Stimulated activated CD8-positive, alpha-beta memory T cell treated with anti-CD3 and anti-CD28 coated beads, Interleukin-4, amount 100 ng/mL, for 48 hours (primary cell): ENCODE measurements around the gene RNF207.

ENCODE experiments used
- DNase-seq: peaks from one replicate; pipeline ENCODE4 v3.0.0-alpha.2; 2020

Gene RNF207

GRCh38 chr1:6252374-6252710, 46.4 kb downstream of the RNF207 start:
- DNase-seq: no peak

DNA sequence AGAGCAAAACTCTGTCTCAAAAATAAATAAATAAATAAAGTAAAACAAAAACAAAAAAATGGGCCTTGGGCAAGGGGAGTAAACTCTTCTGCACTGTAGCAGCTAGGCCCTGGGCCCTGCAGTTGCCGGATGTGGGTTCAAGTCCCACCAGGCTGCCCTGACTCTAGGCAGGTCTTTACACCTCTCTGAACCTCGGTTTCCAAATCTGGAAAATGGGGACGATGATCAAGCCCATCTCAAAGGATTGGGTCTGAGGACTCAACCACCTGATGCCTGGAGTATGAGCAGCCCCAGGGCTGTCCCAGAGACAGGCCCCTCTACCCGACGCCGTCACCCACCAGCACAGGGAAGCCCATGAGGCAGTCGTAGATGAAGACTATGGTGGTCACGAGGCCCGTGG, 47.5 kb downstream of the RNF207 start:
- no peak for DNase-seq

DNA sequence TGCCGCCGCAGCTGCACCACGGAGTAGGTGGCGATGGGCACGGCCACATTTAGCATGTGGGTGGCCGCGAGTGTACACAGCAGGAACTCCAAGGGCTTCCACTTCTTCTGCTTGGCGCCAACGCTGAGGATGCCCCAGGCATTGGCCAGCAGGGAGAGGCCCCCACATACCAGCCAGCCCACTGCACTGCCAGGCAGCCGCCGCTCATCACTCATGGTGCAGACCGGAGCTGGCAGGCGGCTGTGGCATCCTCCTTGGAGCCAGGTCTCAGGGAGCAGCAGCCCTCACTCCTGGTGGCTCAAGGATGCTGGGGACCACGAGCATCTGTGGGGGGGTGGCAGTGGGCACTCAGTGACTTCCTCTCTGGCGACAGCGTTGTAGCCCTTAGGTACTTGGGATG, 48.8 kb downstream of the RNF207 start:
- no peak for DNase-seq

- DNase-seq: no peak
Measured at GRCh38 chr1:6256645-6257044, 50.7 kb downstream of the RNF207 start.

DNA sequence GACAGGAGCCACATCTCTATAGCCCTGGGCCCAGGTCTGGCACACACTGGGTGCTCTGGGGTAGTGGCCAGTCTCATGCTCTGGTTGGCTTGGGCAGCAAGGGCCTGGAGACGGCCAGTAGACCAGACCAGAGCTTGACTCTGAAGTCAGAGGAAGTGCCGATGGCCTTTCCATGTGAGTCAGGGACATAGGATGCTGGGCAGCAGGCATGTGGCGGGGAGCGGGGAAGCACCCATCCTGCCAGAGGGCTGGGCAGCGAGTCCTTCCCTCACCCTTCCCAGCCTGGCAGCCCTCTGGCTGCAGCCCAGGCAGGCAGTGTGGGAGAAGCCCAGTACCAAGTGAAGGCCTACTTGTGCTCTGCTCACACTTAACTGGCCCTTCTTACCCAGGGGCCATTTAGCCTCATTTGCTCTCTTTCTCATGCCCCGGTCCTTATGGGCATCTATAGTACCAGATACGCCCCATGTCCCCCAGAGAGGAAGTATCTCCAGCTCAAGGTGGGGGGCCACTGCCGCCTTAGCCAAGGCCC, 51.7 kb downstream of the RNF207 start:
- no peak for DNase-seq

- DNase-seq: no peak
Measured at GRCh38 chr1:6258675-6259074, 52.8 kb downstream of the RNF207 start.

GRCh38 chr1:6259491-6260362, 53.8 kb downstream of the RNF207 start:
- peak; percentile 86 for DNase-seq

DNA sequence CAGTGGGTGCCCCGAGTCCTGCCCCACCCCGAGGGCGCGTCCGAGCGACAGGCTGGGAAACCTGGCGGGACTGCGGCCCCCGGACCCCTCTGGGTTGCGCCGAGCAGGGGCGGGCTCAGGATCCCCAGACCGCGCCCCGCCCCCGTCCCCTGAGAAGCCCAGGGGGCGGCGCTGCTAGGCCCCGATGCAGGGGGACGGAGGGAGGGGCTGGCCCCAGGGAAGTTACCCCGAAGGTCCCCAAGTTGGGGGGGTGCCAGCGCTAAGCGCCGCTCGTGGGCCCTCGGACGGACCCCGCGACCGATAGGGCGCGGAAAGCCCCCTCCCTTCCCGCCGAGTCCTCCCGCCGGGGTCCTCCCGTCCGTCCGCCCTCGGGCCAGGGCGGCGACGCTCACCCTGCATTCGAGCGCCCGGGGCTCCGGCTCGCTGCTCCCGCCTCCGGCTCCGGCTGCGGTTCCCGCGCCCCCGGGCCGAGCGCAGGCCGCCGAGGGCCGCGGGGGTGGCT, 54.6 kb downstream of the RNF207 start:
- no peak for DNase-seq

DNA sequence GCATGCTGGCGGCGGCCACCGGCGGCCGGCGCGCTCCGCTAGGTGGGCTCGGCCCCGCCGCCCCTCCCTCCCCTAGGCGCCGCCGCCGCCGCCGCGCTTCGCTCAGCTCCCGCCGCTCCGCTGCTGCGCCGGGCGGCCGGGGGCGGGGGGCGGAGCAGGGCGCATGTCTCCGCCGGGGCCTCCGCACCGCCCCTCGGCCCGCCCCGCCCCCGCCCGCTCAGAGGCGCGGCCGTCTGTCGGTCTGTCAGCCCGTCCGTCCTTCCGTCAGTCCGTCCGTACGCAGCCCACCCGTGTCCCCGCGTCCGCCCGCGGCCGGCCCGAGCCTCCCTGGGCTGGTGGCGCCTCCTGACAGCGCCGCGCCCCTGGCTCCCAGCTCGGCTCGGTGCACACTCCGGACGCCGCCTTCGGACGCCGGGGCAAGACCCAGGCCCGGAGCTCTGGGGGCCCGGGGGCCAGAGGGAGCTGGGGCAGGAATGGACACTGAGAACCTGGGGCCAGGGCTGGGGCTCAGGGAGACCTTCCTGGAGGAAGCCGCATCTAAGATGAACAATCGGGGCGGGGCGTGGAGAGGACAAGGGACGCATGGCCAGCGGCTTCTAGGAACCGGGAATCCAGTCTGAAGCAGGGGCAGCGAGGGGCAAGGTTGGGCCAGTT, 55.2 kb downstream of the RNF207 start, which contains the start of gene GPR153:
Gene GPR153, minus strand, starts transcription at position 138 of the 654 bp plus-strand sequence. CDS start 6,193 bp downstream, outside the sequence.
- DNase-seq: peak; percentile 67

DNA sequence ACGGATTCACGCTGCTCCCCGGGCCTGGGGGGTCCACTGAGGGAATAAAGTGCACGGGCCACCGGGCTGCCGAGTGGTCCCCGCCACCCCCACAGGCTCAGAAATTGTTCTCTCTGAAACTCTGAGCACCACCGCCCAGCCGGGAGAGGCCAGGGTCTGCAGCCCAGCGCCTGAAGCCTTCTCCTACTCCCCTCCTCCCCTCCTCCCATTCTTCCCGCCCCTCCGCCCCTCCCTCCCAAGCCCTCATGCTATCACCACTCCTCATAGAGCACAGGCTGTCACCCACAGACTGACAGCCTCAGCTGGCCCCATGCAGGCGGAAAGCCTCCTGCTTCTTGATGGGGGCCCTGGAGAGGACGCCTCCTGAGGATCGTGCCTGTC, 55.7 kb downstream of the RNF207 start:
- DNase-seq: no peak

DNA sequence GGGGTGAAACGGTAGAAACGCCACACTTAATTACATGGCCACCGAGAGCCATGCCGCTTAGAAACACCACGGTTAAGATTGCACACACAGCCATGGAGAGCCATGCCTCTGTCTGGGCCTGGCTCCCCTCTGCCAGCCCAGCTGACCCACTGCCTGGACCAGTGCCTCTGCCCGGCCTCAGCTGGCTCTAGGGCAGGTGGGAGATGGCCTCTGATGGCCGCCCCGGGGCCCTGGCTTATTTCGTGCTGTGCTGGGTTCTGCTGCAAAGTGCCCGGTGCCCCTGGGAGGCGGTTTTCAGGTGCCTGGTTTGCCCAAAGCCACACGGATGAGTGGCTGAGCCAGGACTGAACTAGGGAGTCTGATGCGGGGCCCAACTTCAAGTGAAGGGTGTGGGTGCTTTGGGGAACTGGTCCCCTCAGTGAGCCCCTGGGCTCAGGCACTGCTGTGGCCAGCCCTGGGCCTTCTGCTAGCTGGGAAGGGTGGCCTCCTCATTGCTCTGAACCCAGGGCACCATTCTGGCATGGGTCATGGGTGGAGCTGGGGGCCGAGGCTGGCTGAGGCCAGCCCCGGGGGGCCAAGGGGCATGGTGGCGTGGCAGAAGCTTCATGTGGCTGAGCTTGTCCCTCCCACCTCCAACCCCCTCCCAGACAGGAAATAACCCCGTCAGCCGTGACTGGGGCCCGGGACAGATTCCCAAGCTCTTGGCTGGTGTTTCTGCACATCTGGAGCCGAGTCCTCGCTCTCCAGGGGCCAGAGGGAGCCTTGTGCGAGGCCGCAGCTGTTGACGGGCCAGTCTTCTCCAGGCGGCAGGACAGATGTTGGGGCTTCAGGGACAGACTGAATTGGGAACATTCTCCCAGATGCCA, 56.9 kb downstream of the RNF207 start:
- DNase-seq: no peak

DNA sequence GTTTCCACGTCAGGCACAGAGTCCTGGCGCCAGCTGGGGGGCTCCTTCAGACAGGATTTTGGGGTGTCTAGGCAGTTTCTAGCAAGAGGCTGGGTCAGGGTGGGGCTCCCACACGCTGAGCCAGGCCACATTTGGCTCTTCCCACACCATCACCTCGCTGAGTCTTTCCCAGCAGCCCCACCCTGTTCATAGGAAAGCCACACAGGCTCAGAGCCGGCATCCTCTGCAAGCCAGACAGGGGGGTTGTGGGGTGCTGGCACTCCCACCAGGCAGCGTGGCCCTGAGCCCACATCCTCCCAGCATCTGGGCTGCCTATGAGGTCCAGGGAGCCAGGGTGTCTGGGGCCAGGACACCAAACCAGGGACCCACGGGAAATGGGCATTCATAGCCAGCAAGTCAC, 57.8 kb downstream of the RNF207 start:
- no peak for DNase-seq

GRCh38 chr1:6265151-6265550, 59.2 kb downstream of the RNF207 start:
- DNase-seq: no peak

- DNase-seq: no peak
Measured at GRCh38 chr1:6266641-6267040, 60.7 kb downstream of the RNF207 start.

DNA sequence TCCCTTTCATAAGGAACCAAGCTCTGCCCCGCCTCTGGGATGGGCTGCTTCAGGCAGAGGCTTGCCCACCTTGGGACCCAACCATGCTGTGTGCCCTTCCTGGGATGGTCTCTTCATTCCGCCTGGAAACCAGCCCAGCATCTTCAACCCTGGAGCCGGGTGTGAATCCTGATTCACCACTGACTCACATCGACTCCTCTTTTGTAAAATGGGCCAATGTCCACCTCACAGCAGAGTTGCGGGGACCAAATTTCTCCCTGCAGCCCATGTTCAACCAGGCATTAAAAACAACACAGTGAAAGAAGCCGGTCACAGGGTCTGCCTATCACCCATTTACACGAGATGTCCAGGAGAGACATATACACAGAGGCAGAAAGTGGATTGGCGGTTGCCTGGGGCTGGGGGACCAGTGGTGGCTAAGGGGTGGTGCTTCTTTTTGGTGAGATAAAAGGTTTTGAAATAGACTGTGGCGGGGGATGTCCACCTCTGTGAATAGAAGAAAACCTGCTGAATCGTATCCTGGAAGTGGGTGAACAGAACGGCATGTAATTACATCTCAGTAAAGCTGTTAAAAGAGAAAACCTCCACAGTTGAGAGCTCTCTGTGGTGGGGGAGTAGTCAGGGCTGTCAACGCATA, 61.9 kb downstream of the RNF207 start:
- no peak for DNase-seq

DNA sequence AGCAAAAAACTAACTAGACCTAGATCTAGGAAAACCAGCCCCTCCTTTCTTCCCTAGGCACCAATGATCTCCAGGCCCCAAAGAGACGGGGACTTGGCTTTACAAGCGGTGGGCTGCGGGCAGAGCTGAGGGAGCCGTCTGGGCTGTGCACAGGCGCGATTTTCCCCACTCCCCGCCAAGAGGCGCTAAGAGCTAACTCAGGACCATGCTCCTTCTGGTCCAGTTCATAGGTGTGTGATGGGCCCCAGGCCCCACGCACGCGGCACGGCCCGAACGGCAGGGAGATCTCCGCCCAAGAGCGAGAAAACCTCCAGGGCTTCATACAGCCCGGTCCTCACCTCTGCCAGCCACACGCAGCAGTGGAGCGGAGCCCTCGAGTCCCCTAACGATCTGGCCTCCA, 62.5 kb downstream of the RNF207 start:
- DNase-seq: no peak

- no peak for DNase-seq
Measured at GRCh38 chr1:6269296-6269695, 63.4 kb downstream of the RNF207 start.

DNA sequence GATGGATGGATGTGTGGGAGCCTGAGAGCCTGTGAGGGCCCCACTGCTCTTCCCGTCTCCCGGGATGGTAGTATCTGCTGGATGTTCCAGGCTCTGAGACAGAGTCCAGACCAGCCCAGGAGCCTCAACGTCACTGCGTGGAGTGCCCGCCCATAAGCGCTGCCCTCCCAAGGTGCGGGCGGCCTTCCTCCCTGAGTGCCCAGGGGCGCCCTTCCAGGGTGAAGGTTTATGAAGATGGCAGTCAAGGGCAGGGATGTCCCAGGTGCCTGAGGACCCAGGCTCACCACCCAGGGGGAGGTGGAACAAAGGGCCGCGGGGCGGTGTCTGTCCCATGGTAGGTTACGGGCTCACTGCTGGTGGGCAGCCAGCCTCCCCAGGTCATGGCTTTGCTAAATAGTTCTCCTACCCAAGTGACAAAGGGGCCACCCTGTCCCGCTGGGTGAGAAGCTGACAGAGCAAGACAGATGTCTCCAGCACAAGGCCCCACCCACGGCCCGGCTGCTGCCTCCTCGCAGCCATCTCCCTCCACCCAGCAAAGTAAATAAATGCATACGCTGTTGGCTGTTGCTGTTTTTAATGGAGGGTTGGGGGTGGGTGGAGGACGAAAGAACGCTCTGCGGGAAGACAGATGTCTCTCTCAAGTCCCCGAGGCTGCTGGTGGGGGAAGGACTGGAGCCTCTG, 63.9 kb downstream of the RNF207 start:
- DNase-seq: no peak

DNA sequence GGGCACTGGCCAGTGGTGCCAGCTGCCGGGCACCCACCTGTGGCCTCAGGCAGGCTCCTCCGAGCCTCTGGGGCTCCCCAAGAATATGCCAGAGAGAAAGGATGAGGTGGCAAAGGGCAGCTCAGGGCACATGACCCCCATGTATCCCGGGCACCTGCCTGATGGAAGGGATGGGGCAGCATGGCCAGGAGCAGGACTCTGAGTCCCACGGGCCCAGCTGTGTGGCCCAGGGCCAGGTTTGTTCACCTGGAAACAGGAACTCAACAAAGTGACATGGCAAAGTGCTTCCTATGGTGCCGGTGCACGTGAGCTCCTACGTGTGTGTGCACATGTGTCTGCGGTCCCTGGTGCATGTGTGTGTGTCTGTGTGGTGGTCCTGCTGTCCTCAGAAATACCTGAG, 64.5 kb downstream of the RNF207 start:
- no peak for DNase-seq
